ENCODE results near the gene STK38L.

Gene STK38L

GRCh38 chr12:27305673-27306456 lies 61.8 kb downstream of the STK38L start:
- DNase-seq: peak; percentile 64 to 83 (median 77)
- CTCF ChIA-PET: interaction anchor here (0.7 to 4.9 kb wide), 29 partner anchors 9 to 1187 kb away, joined by 3 to 61 read pairs (median 3); partner anchors contain the start of genes BMAL2, ITPR2, MED21 and TM7SF3

GRCh38 chr12:27309293-27309994 lies 65.4 kb downstream of the STK38L start:
- H3K27me3 ChIP-seq (replicated peaks in 2 of 5; ENCODE audit: control insufficient read depth in 4 of 5, insufficient read depth in 5 of 5, low read length in 4 of 5): no peaks in the 10 kb centered on the region
- peaks cover 11 to 24% (median 17%) of the 10 kb centered on the region in 4 experiments for H3K36me3 ChIP-seq (ENCODE audit: control insufficient read depth in 4 of 4, insufficient read depth in 4 of 4, low read length in 3 of 4)
- H3K4me3 ChIP-seq (ENCODE audit: control insufficient read depth in 1 of 7, extremely low read depth in 1 of 7, insufficient read depth in 4 of 7, low read depth in 2 of 7, low read length in 6 of 7): no peak overlapping the region
- POLR2A ChIA-PET: interaction anchor here (0.7 kb wide), 1 partner anchor 631 kb away, joined by 3 read pairs; no protein-coding TSS in a partner anchor
- H3K27ac ChIP-seq (ENCODE audit: insufficient read depth in 1 of 2, low read depth in 1 of 2, low read length in 2 of 2, poor library complexity in 1 of 2, severe bottlenecking in 2 of 2): no peak overlapping the region
- CTCF ChIA-PET: interaction anchor here (1.2 to 1.6 kb wide), 2 partner anchors 8 to 294 kb away, joined by 3 to 4 read pairs; no protein-coding TSS in a partner anchor
- no peak for DNase-seq
- no peaks in the 10 kb centered on the region for H3K9me3 ChIP-seq (ENCODE audit: control extremely low read depth in 1 of 5, control insufficient read depth in 4 of 5, insufficient read depth in 2 of 5, low read depth in 1 of 5, low read length in 4 of 5)
- H3K4me1 ChIP-seq (ENCODE audit: control extremely low read depth in 1 of 4, control insufficient read depth in 4 of 4, insufficient read depth in 4 of 4, low read length in 3 of 4): peaks cover 4 to 8% (median 4%) of the 10 kb centered on the region in 4 experiments
- 94% methylated on average over 2 of the region's 2 CpGs for WGBS (ENCODE audit: insufficient coverage)

More at GRCh38 chr12:27305673-27306456, 61.8 kb downstream of the STK38L start:
- H3K27ac ChIP-seq (ENCODE audit: insufficient read depth in 1 of 2, low read depth in 1 of 2, low read length in 2 of 2, poor library complexity in 1 of 2, severe bottlenecking in 2 of 2): peak overlapping the region in 1 of 2 experiments; percentile 4
- peaks cover 4 to 8% (median 4%) of the 10 kb centered on the region in 4 experiments for H3K4me1 ChIP-seq (ENCODE audit: control extremely low read depth in 1 of 4, control insufficient read depth in 4 of 4, insufficient read depth in 4 of 4, low read length in 3 of 4)
- WGBS (ENCODE audit: insufficient coverage): no CpG with 5 or more reads among the region's 1 CpG
- no peak overlapping the region for H3K4me3 ChIP-seq (ENCODE audit: control insufficient read depth in 1 of 7, extremely low read depth in 1 of 7, insufficient read depth in 4 of 7, low read depth in 2 of 7, low read length in 6 of 7)
- no peaks in the 10 kb centered on the region for H3K9me3 ChIP-seq (ENCODE audit: control extremely low read depth in 1 of 5, control insufficient read depth in 4 of 5, insufficient read depth in 2 of 5, low read depth in 1 of 5, low read length in 4 of 5)
- H3K36me3 ChIP-seq (ENCODE audit: control insufficient read depth in 4 of 4, insufficient read depth in 4 of 4, low read length in 3 of 4): peaks cover 8 to 20% (median 15%) of the 10 kb centered on the region in 4 experiments
- POLR2A ChIA-PET: interaction anchor here (0.6 to 0.8 kb wide), 3 partner anchors 291 to 605 kb away, joined by 3 read pairs; no protein-coding TSS in a partner anchor
- no peaks in the 10 kb centered on the region for H3K27me3 ChIP-seq (replicated peaks in 2 of 5; ENCODE audit: control insufficient read depth in 4 of 5, insufficient read depth in 5 of 5, low read length in 4 of 5)

GRCh38 chr12:27309995-27310315 lies 65.9 kb downstream of the STK38L start:
- H3K4me3 ChIP-seq (ENCODE audit: control insufficient read depth in 1 of 7, extremely low read depth in 1 of 7, insufficient read depth in 4 of 7, low read depth in 2 of 7, low read length in 6 of 7): no peak overlapping the region
- H3K9me3 ChIP-seq (ENCODE audit: control extremely low read depth in 1 of 5, control insufficient read depth in 4 of 5, insufficient read depth in 2 of 5, low read depth in 1 of 5, low read length in 4 of 5): no peaks in the 10 kb centered on the region
- DNase-seq: no peak
- POLR2A ChIA-PET: no interaction called here
- peaks cover 2 to 7% (median 3%) of the 10 kb centered on the region in 4 experiments for H3K4me1 ChIP-seq (ENCODE audit: control extremely low read depth in 1 of 4, control insufficient read depth in 4 of 4, insufficient read depth in 4 of 4, low read length in 3 of 4)
- H3K36me3 ChIP-seq (ENCODE audit: control insufficient read depth in 4 of 4, insufficient read depth in 4 of 4, low read length in 3 of 4): peaks cover 11 to 26% (median 21%) of the 10 kb centered on the region in 4 experiments
- WGBS (ENCODE audit: insufficient coverage): no CpG with 5 or more reads among the region's 1 CpG
- no peaks in the 10 kb centered on the region for H3K27me3 ChIP-seq (replicated peaks in 2 of 5; ENCODE audit: control insufficient read depth in 4 of 5, insufficient read depth in 5 of 5, low read length in 4 of 5)
- H3K27ac ChIP-seq (ENCODE audit: insufficient read depth in 1 of 2, low read depth in 1 of 2, low read length in 2 of 2, poor library complexity in 1 of 2, severe bottlenecking in 2 of 2): no peak overlapping the region
- CTCF ChIA-PET: interaction anchor here (1.0 to 1.6 kb wide), 3 partner anchors 8 to 294 kb away, joined by 3 to 4 read pairs (median 4); no protein-coding TSS in a partner anchor

- POLR2A ChIA-PET: no interaction called here
- 100% methylated on average over 1 of the region's 1 CpG for WGBS (ENCODE audit: insufficient coverage)
- Histone ChIP-seq H3K27me3 (replicated peaks in 2 of 5; ENCODE audit: control insufficient read depth in 4 of 5, insufficient read depth in 5 of 5, low read length in 4 of 5) (no peaks in the 10 kb centered on the region), H3K27ac (ENCODE audit: insufficient read depth in 1 of 2, low read depth in 1 of 2, low read length in 2 of 2, poor library complexity in 1 of 2, severe bottlenecking in 2 of 2) (no peak overlapping the region), H3K36me3 (ENCODE audit: control insufficient read depth in 4 of 4, insufficient read depth in 4 of 4, low read length in 3 of 4) (peaks cover 12 to 35% (median 26%) of the 10 kb centered on the region in 4 experiments), H3K4me1 (ENCODE audit: control extremely low read depth in 1 of 4, control insufficient read depth in 4 of 4, insufficient read depth in 4 of 4, low read length in 3 of 4) (no peaks in the 10 kb centered on the region), H3K9me3 (ENCODE audit: control extremely low read depth in 1 of 5, control insufficient read depth in 4 of 5, insufficient read depth in 2 of 5, low read depth in 1 of 5, low read length in 4 of 5) (no peaks in the 10 kb centered on the region), H3K4me3 (ENCODE audit: control insufficient read depth in 1 of 7, extremely low read depth in 1 of 7, insufficient read depth in 4 of 7, low read depth in 2 of 7, low read length in 6 of 7) (no peak overlapping the region)
- CTCF ChIA-PET: interaction anchor here (1.0 to 1.2 kb wide), 2 partner anchors 8 to 10 kb away, joined by 3 read pairs; no protein-coding TSS in a partner anchor
- DNase-seq: no peak
These were observed 72.9 kb downstream of the STK38L start for GRCh38 chr12:27316947-27317346.

GRCh38 chr12:27319409-27319808 lies 75.3 kb downstream of the STK38L start:
- DNase-seq: no peak
- H3K27ac ChIP-seq (ENCODE audit: insufficient read depth in 1 of 2, low read depth in 1 of 2, low read length in 2 of 2, poor library complexity in 1 of 2, severe bottlenecking in 2 of 2): no peak overlapping the region

GRCh38 chr12:27319848-27320247 lies 75.8 kb downstream of the STK38L start:
- 95% methylated on average over 2 of the region's 2 CpGs for WGBS (ENCODE audit: insufficient coverage)

More at GRCh38 chr12:27319409-27319808, 75.3 kb downstream of the STK38L start:
- no peak overlapping the region for H3K4me3 ChIP-seq (ENCODE audit: control insufficient read depth in 1 of 7, extremely low read depth in 1 of 7, insufficient read depth in 4 of 7, low read depth in 2 of 7, low read length in 6 of 7)
- H3K36me3 ChIP-seq (ENCODE audit: control insufficient read depth in 4 of 4, insufficient read depth in 4 of 4, low read length in 3 of 4): peaks cover 15 to 34% (median 27%) of the 10 kb centered on the region in 4 experiments
- H3K9me3 ChIP-seq (ENCODE audit: control extremely low read depth in 1 of 5, control insufficient read depth in 4 of 5, insufficient read depth in 2 of 5, low read depth in 1 of 5, low read length in 4 of 5): no peaks in the 10 kb centered on the region
- WGBS (ENCODE audit: insufficient coverage): no CpG with 5 or more reads among the region's 1 CpG
- no peaks in the 10 kb centered on the region for H3K4me1 ChIP-seq (ENCODE audit: control extremely low read depth in 1 of 4, control insufficient read depth in 4 of 4, insufficient read depth in 4 of 4, low read length in 3 of 4)
- H3K27me3 ChIP-seq (replicated peaks in 2 of 5; ENCODE audit: control insufficient read depth in 4 of 5, insufficient read depth in 5 of 5, low read length in 4 of 5): no peaks in the 10 kb centered on the region
- ChIA-PET POLR2A (no interaction called here), CTCF (interaction anchor here (1.1 to 1.6 kb wide), 2 partner anchors 12 to 13 kb away, joined by 3 read pairs; no protein-coding TSS in a partner anchor)

More at GRCh38 chr12:27319848-27320247, 75.8 kb downstream of the STK38L start:
- Histone ChIP-seq H3K4me3 (ENCODE audit: control insufficient read depth in 1 of 7, extremely low read depth in 1 of 7, insufficient read depth in 4 of 7, low read depth in 2 of 7, low read length in 6 of 7) (no peak overlapping the region), H3K9me3 (ENCODE audit: control extremely low read depth in 1 of 5, control insufficient read depth in 4 of 5, insufficient read depth in 2 of 5, low read depth in 1 of 5, low read length in 4 of 5) (no peaks in the 10 kb centered on the region), H3K27ac (ENCODE audit: insufficient read depth in 1 of 2, low read depth in 1 of 2, low read length in 2 of 2, poor library complexity in 1 of 2, severe bottlenecking in 2 of 2) (no peak overlapping the region), H3K36me3 (ENCODE audit: control insufficient read depth in 4 of 4, insufficient read depth in 4 of 4, low read length in 3 of 4) (peaks cover 10 to 32% (median 25%) of the 10 kb centered on the region in 4 experiments), H3K27me3 (replicated peaks in 2 of 5; ENCODE audit: control insufficient read depth in 4 of 5, insufficient read depth in 5 of 5, low read length in 4 of 5) (no peaks in the 10 kb centered on the region), H3K4me1 (ENCODE audit: control extremely low read depth in 1 of 4, control insufficient read depth in 4 of 4, insufficient read depth in 4 of 4, low read length in 3 of 4) (no peaks in the 10 kb centered on the region)
- DNase-seq: no peak
- ChIA-PET POLR2A (interaction anchor here (0.7 kb wide), 1 partner anchor 11 kb away, joined by 3 read pairs; no protein-coding TSS in a partner anchor), CTCF (interaction anchor here (0.9 to 1.7 kb wide), 4 partner anchors 8 to 65 kb away, joined by 3 to 5 read pairs (median 4); no protein-coding TSS in a partner anchor)
